ENCODE data around the gene TENT5A.

Gene TENT5A

GRCh38 chr6:81771097-81771496 is 18.6 kb upstream of the TENT5A start:
- Histone ChIP-seq H3K9me3 (ENCODE audit: insufficient read depth, low read depth, low read length) (no peaks in the 10 kb centered on the region), H3K36me3 (ENCODE audit: insufficient read depth, low read length) (no peaks in the 10 kb centered on the region), H3K27ac (ENCODE audit: low read depth, low read length) (no peak overlapping the region), H3K4me1 (ENCODE audit: insufficient read depth, low read length) (peaks cover 13% of the 10 kb centered on the region), H3K4me3 (ENCODE audit: low read length) (no peak overlapping the region), H3K27me3 (ENCODE audit: insufficient read depth, low read length) (no peaks in the 10 kb centered on the region), H3K9ac (ENCODE audit: low read depth, low read length) (no peak overlapping the region)
- WGBS: 100% methylated on average over 1 of the region's 1 CpG

- Histone ChIP-seq H3K27ac (ENCODE audit: low read depth, low read length) (no peak overlapping the region), H3K4me1 (ENCODE audit: insufficient read depth, low read length) (peaks cover 13% of the 10 kb centered on the region), H3K36me3 (ENCODE audit: insufficient read depth, low read length) (no peaks in the 10 kb centered on the region), H3K9ac (ENCODE audit: low read depth, low read length) (no peak overlapping the region), H3K9me3 (ENCODE audit: insufficient read depth, low read depth, low read length) (no peaks in the 10 kb centered on the region), H3K4me3 (ENCODE audit: low read length) (no peak overlapping the region), H3K27me3 (ENCODE audit: insufficient read depth, low read length) (no peaks in the 10 kb centered on the region)
- 100% methylated on average over 1 of the region's 1 CpG for WGBS
Observed at GRCh38 chr6:81770381-81770780, 17.9 kb upstream of the TENT5A start.

- Histone ChIP-seq H3K9me3 (ENCODE audit: insufficient read depth, low read depth, low read length) (no peaks in the 10 kb centered on the region), H3K4me3 (ENCODE audit: low read length) (no peak overlapping the region), H3K36me3 (ENCODE audit: insufficient read depth, low read length) (no peaks in the 10 kb centered on the region), H3K27me3 (ENCODE audit: insufficient read depth, low read length) (no peaks in the 10 kb centered on the region), H3K4me1 (ENCODE audit: insufficient read depth, low read length) (peaks cover 13% of the 10 kb centered on the region), H3K27ac (ENCODE audit: low read depth, low read length) (no peak overlapping the region), H3K9ac (ENCODE audit: low read depth, low read length) (no peak overlapping the region)
- WGBS: 83% methylated on average over 1 of the region's 1 CpG
Observed at GRCh38 chr6:81769824-81770223, 17.3 kb upstream of the TENT5A start.

- H3K9ac ChIP-seq (ENCODE audit: low read depth, low read length): no peak overlapping the region
- H3K27ac ChIP-seq (ENCODE audit: low read depth, low read length): no peak overlapping the region
- H3K27me3 ChIP-seq (ENCODE audit: insufficient read depth, low read length): no peaks in the 10 kb centered on the region
- no peaks in the 10 kb centered on the region for H3K9me3 ChIP-seq (ENCODE audit: insufficient read depth, low read depth, low read length)
- 100% methylated on average over 2 of the region's 2 CpGs for WGBS
- peaks cover 13% of the 10 kb centered on the region for H3K4me1 ChIP-seq (ENCODE audit: insufficient read depth, low read length)
- no peak overlapping the region for H3K4me3 ChIP-seq (ENCODE audit: low read length)
- no peaks in the 10 kb centered on the region for H3K36me3 ChIP-seq (ENCODE audit: insufficient read depth, low read length)
Observed at GRCh38 chr6:81768150-81768942, 15.9 kb upstream of the TENT5A start.

- H3K9me3 ChIP-seq (ENCODE audit: insufficient read depth, low read depth, low read length): no peaks in the 10 kb centered on the region
- H3K9ac ChIP-seq (ENCODE audit: low read depth, low read length): no peak overlapping the region
- no peaks in the 10 kb centered on the region for H3K27me3 ChIP-seq (ENCODE audit: insufficient read depth, low read length)
- H3K4me3 ChIP-seq (ENCODE audit: low read length): no peak overlapping the region
- 88% methylated on average over 3 of the region's 4 CpGs for WGBS
- H3K36me3 ChIP-seq (ENCODE audit: insufficient read depth, low read length): no peaks in the 10 kb centered on the region
- no peak overlapping the region for H3K27ac ChIP-seq (ENCODE audit: low read depth, low read length)
- peaks cover 13% of the 10 kb centered on the region for H3K4me1 ChIP-seq (ENCODE audit: insufficient read depth, low read length)
Observed at GRCh38 chr6:81767163-81767891, 14.8 kb upstream of the TENT5A start.

- Histone ChIP-seq H3K4me1 (ENCODE audit: insufficient read depth, low read length) (peaks cover 13% of the 10 kb centered on the region), H3K4me3 (ENCODE audit: low read length) (no peak overlapping the region), H3K9me3 (ENCODE audit: insufficient read depth, low read depth, low read length) (no peaks in the 10 kb centered on the region), H3K9ac (ENCODE audit: low read depth, low read length) (no peak overlapping the region), H3K27ac (ENCODE audit: low read depth, low read length) (no peak overlapping the region), H3K27me3 (ENCODE audit: insufficient read depth, low read length) (no peaks in the 10 kb centered on the region), H3K36me3 (ENCODE audit: insufficient read depth, low read length) (no peaks in the 10 kb centered on the region)
- 88% methylated on average over 3 of the region's 3 CpGs for WGBS
Observed at GRCh38 chr6:81766482-81767069, 14.1 kb upstream of the TENT5A start.

GRCh38 chr6:81764531-81764930 is 12.1 kb upstream of the TENT5A start:
- Histone ChIP-seq H3K27me3 (ENCODE audit: insufficient read depth, low read length) (no peaks in the 10 kb centered on the region), H3K27ac (ENCODE audit: low read depth, low read length) (no peak overlapping the region), H3K4me3 (ENCODE audit: low read length) (no peak overlapping the region), H3K36me3 (ENCODE audit: insufficient read depth, low read length) (no peaks in the 10 kb centered on the region), H3K4me1 (ENCODE audit: insufficient read depth, low read length) (peaks cover 7% of the 10 kb centered on the region), H3K9me3 (ENCODE audit: insufficient read depth, low read depth, low read length) (no peaks in the 10 kb centered on the region), H3K9ac (ENCODE audit: low read depth, low read length) (no peak overlapping the region)
- WGBS: 93% methylated on average over 2 of the region's 2 CpGs

- peaks cover 5% of the 10 kb centered on the region; the same call in 1 of the 2 replicates for H3K4me1 ChIP-seq (ENCODE audit: insufficient read depth, low read length)
- 95% methylated on average over 3 of the region's 3 CpGs for WGBS
- no peaks in the 10 kb centered on the region for H3K36me3 ChIP-seq (ENCODE audit: insufficient read depth, low read length)
- H3K9ac ChIP-seq (ENCODE audit: low read depth, low read length): no peak overlapping the region
- H3K27ac ChIP-seq (ENCODE audit: low read depth, low read length): no peak overlapping the region
- no peaks in the 10 kb centered on the region for H3K27me3 ChIP-seq (ENCODE audit: insufficient read depth, low read length)
- no peak overlapping the region for H3K4me3 ChIP-seq (ENCODE audit: low read length)
- H3K9me3 ChIP-seq (ENCODE audit: insufficient read depth, low read depth, low read length): no peaks in the 10 kb centered on the region
Observed at GRCh38 chr6:81763968-81764367, 11.5 kb upstream of the TENT5A start.

- no peak overlapping the region for H3K4me3 ChIP-seq (ENCODE audit: low read length)
- peaks cover 5% of the 10 kb centered on the region; the same call in 1 of the 2 replicates for H3K4me1 ChIP-seq (ENCODE audit: insufficient read depth, low read length)
- H3K9ac ChIP-seq (ENCODE audit: low read depth, low read length): no peak overlapping the region
- H3K27me3 ChIP-seq (ENCODE audit: insufficient read depth, low read length): no peaks in the 10 kb centered on the region
- no peaks in the 10 kb centered on the region for H3K36me3 ChIP-seq (ENCODE audit: insufficient read depth, low read length)
- H3K27ac ChIP-seq (ENCODE audit: low read depth, low read length): no peak overlapping the region
- WGBS: 83% methylated on average over 1 of the region's 1 CpG
- no peaks in the 10 kb centered on the region for H3K9me3 ChIP-seq (ENCODE audit: insufficient read depth, low read depth, low read length)
Observed at GRCh38 chr6:81763051-81763450, 10.6 kb upstream of the TENT5A start.

- no peaks in the 10 kb centered on the region for H3K9me3 ChIP-seq (ENCODE audit: insufficient read depth, low read depth, low read length)
- 95% methylated on average over 4 of the region's 4 CpGs for WGBS
- H3K27me3 ChIP-seq (ENCODE audit: insufficient read depth, low read length): no peaks in the 10 kb centered on the region
- H3K9ac ChIP-seq (ENCODE audit: low read depth, low read length): no peak overlapping the region
- no peak overlapping the region for H3K4me3 ChIP-seq (ENCODE audit: low read length)
- H3K4me1 ChIP-seq (ENCODE audit: insufficient read depth, low read length): peaks cover 9% of the 10 kb centered on the region
- H3K36me3 ChIP-seq (ENCODE audit: insufficient read depth, low read length): no peaks in the 10 kb centered on the region
- no peak overlapping the region for H3K27ac ChIP-seq (ENCODE audit: low read depth, low read length)
Observed at GRCh38 chr6:81762606-81763005, 10.1 kb upstream of the TENT5A start.

- Histone ChIP-seq H3K27ac (ENCODE audit: low read depth, low read length) (no peak overlapping the region), H3K4me1 (ENCODE audit: insufficient read depth, low read length) (peaks cover 10% of the 10 kb centered on the region)
Observed at GRCh38 chr6:81762132-81762531, 9.7 kb upstream of the TENT5A start.

More at GRCh38 chr6:81762132-81762531, 9.7 kb upstream of the TENT5A start:
- H3K9me3 ChIP-seq (ENCODE audit: insufficient read depth, low read depth, low read length): no peaks in the 10 kb centered on the region
- H3K36me3 ChIP-seq (ENCODE audit: insufficient read depth, low read length): no peaks in the 10 kb centered on the region
- H3K9ac ChIP-seq (ENCODE audit: low read depth, low read length): no peak overlapping the region
- H3K27me3 ChIP-seq (ENCODE audit: insufficient read depth, low read length): no peaks in the 10 kb centered on the region
- no peak overlapping the region for H3K4me3 ChIP-seq (ENCODE audit: low read length)

Measured in HUES64 (cell line).